GM12878 (cell line): ENCODE measurements around the gene BRAF. TPM values are rescaled to one million over a fixed set of nuclear protein-coding genes. Genes with fewer than 3 reads are reported as not detected.

Source experiments
- ATAC-seq: fragments of 200-7000 bp; cut with Tn5 transposase; 3 replicates; pipeline ENCODE4 v1.9.1; 2020; ENCODE audit warnings: mild to moderate bottlenecking, moderate library complexity
- BruUV-seq: library from RNA; stranded (reverse); fragments of 400-500 nt; replicated peaks from 2 replicates; lab custom pipeline; 2021; lab: Mats Ljungman, UMichigan
- CTCF ChIA-PET: fragments of 300-600 bp; sonication (Branson Sonifier 250); formaldehyde crosslinking; extraction: SDS; loops from one replicate; lab custom pipeline; 2021; ENCODE audit warnings: inconsistent platforms; lab: Yijun Ruan, JAX
- POLR2A ChIA-PET: fragments of 350-600 bp; formaldehyde crosslinking; extraction: SDS; loops from one replicate; lab custom pipeline; 2021; ENCODE audit warnings: inconsistent platforms; lab: Charles Lee
- RAD21 ChIA-PET: fragments of 300-600 bp; sonication (Branson Sonifier 250); formaldehyde crosslinking; loops from one replicate; lab custom pipeline; 2023; ENCODE audit warnings: antibody characterized with exemption; ENCODE audit not compliant: unreplicated experiment; lab: Charles Lee
- SMC1A ChIA-PET: fragments of 300-600 bp; sonication (Branson Sonifier 250); formaldehyde crosslinking; loops from one replicate; lab custom pipeline; 2023; ENCODE audit not compliant: unreplicated experiment, uncharacterized antibody; lab: Charles Lee
- DNase-seq: peaks from one replicate; pipeline ENCODE4 v3.0.0-alpha.2; 2011; ENCODE audit warnings: low read depth, low spot score
- FAIRE-seq: peaks from 3 replicates; lab custom pipeline; 2011; peaks lifted over from hg19 to GRCh38; lab: Jason Lieb, UNC
- H2AFZ ChIP-seq: 2 replicates; pipeline ENCODE4 v1.6.0; 2011; ENCODE audit warnings: low read depth, low read length, control low read depth; ENCODE audit not compliant: control insufficient read depth
- H3K27ac ChIP-seq: 2 replicates; pipeline ENCODE4 v1.5.1; 2011; ENCODE audit warnings: control low read depth; ENCODE audit not compliant: control insufficient read depth, insufficient read depth
- H3K27me3 ChIP-seq, 2 experiments: replicated peaks in 1 of 2; 2 replicates each; pipeline versions ENCODE4 v1.6.0 to v1.6.1; 2011; ENCODE audit warnings: low read length in 1 of 2; ENCODE audit not compliant: control insufficient read depth in 2 of 2, insufficient read depth in 2 of 2
- H3K36me3 ChIP-seq, 2 experiments: 2 replicates each; pipeline ENCODE4 v1.5.1; 2011; ENCODE audit warnings: low read length in 1 of 2; ENCODE audit not compliant: control insufficient read depth in 2 of 2, insufficient read depth in 2 of 2
- H3K4me1 ChIP-seq: 2 replicates; pipeline ENCODE4 v1.6.1; 2011; ENCODE audit warnings: mild to moderate bottlenecking, low read length, moderate library complexity, mixed read lengths; ENCODE audit not compliant: control insufficient read depth, insufficient read depth
- H3K4me2 ChIP-seq: 2 replicates; pipeline ENCODE4 v1.6.0; 2011; ENCODE audit warnings: control low read depth; ENCODE audit not compliant: control insufficient read depth, insufficient read depth
- H3K4me3 ChIP-seq: fragments of 200-600 bp; sonication (generic); 2 replicates; pipeline ENCODE4 v1.5.1; 2016
- H3K79me2 ChIP-seq: 2 replicates; pipeline ENCODE4 v1.6.0; 2011; ENCODE audit warnings: low read length; ENCODE audit not compliant: control insufficient read depth, insufficient read depth
- H3K9ac ChIP-seq: 2 replicates; pipeline ENCODE4 v1.8.0; 2011; ENCODE audit warnings: low read length, control low read depth, mixed read lengths; ENCODE audit not compliant: control insufficient read depth, insufficient read depth
- H3K9me3 ChIP-seq: replicated peaks from 3 replicates; pipeline ENCODE4 v1.5.1; 2011; ENCODE audit warnings: mild to moderate bottlenecking, low read length; ENCODE audit not compliant: control insufficient read depth, insufficient read depth
- H4K20me1 ChIP-seq: 2 replicates; pipeline ENCODE4 v1.6.0; 2011; ENCODE audit not compliant: control insufficient read depth, insufficient read depth
- CREM ChIP-seq: IDR thresholded peaks from 2 replicates; pipeline ENCODE4 v1.6.1; 2014; ENCODE audit warnings: antibody characterized with exemption, low read depth
- KLF5 ChIP-seq: fragments of 450-650 bp; IDR thresholded peaks from 2 replicates; pipeline ENCODE4 v1.6.1; 2014; ENCODE audit warnings: mild to moderate bottlenecking; ENCODE audit not compliant: partially characterized antibody
- NR2C1 ChIP-seq: fragments of 450-650 bp; IDR thresholded peaks from 2 replicates; pipeline ENCODE4 v1.6.1; 2017; ENCODE audit warnings: antibody characterized with exemption, mild to moderate bottlenecking, moderate library complexity
- NRF1 ChIP-seq: conservative IDR thresholded peaks from 2 replicates; pipeline ENCODE4 v1.6.1; 2011; ENCODE audit warnings: mild to moderate bottlenecking, low read depth, low read length, improper control_type of control experiment
- SREBF1 ChIP-seq: IDR thresholded peaks from 2 replicates; pipeline ENCODE4 v1.6.1; 2012; ENCODE audit warnings: mild to moderate bottlenecking, low read length
- STAT3 ChIP-seq: IDR thresholded peaks from 2 replicates; pipeline ENCODE4 v1.6.1; 2011; ENCODE audit warnings: low read depth, low read length, improper control_type of control experiment
- ZBTB40 ChIP-seq: fragments of 450-650 bp; IDR thresholded peaks from 2 replicates; pipeline ENCODE4 v1.6.1; 2016; ENCODE audit warnings: mild to moderate bottlenecking, moderate library complexity, borderline replicate concordance
- ZZZ3 ChIP-seq: IDR thresholded peaks from 2 replicates; pipeline ENCODE4 v1.6.1; 2011; ENCODE audit warnings: low read depth; ENCODE audit not compliant: control insufficient read depth, insufficient read length
- WGBS: methylation state at CpG from one replicate; pipeline ENCODE4 v1.1.6; 2016; ENCODE audit warnings: low lambda C conversion rate; ENCODE audit not compliant: insufficient replicate concordance, insufficient coverage; ENCODE audit errors: missing lambda C conversion rate; 5-methylcytosine and 5-hydroxymethylcytosine counted together
- in situ Hi-C: fragments of 300-500 bp; cut with MboI; formaldehyde crosslinking; loops from 9 replicates; pipeline ENCODE4 v1.14.3; 2018; ENCODE audit warnings: mixed read lengths
- intact Hi-C: fragments of 100-400 bp; cut with micrococcal nuclease; formaldehyde crosslinking; loops from one replicate; pipeline ENCODE4 v1.14.2; 2022; ENCODE audit not compliant: unreplicated experiment
- polyA plus RNA-seq, 11 experiments: library from polyadenylated mRNA; depleted of rRNA in 4 of 11; unstranded in 6 of 11; stranded (reverse) in 5 of 11; fragments of >200 nt; fragmentation: Nextera tagmentation in 4 of 11; fragmentation: Illumina TruSeq in 1 of 11; extraction: Ambion mirVana in 4 of 11; extraction: Trizol in 1 of 11; gene quantifications; 1 replicate in 1 of 11; 2 replicates in 10 of 11; pipeline versions ENCODE4 v1.2.1 to v1.2.3, GENCODE V29; 2011 to 2016; ENCODE audit warnings: inconsistent platforms in 2 of 11, missing spikeins in 2 of 11, low read depth in 1 of 11
- total RNA-seq, 4 experiments: library from RNA; depleted of rRNA in 3 of 4; stranded (reverse); fragments of >200 nt in 3 of 4; fragmentation: Illumina TruSeq in 1 of 4; extraction: Trizol in 1 of 4; gene quantifications; 2 replicates each; pipeline versions ENCODE4 v1.2.1 to v1.2.3, GENCODE V29; 2013 to 2021

The BRAF gene
- total and polyA plus RNA-seq, 10 of the 15 experiments (the other 5 are each of a cell fraction or from before 2014, with no cell fraction given): 2.6 to 31.0 (median 10.6) TPM

GRCh38 chr7:140752533-140752932 lies 172.2 kb downstream of the BRAF start:
- 100% methylated on average over 1 of the region's 1 CpG for WGBS

More at GRCh38 chr7:140752533-140752932, 172.2 kb downstream of the BRAF start:
- SMC1A ChIA-PET: interaction anchor here (1.3 to 1.6 kb wide), 2 partner anchors 12 to 78 kb away, joined by 3 to 4 read pairs; no protein-coding TSS in a partner anchor
- Histone ChIP-seq H3K4me1 (no peaks in the 10 kb centered on the region), H3K36me3 (no peaks in the 10 kb centered on the region), H3K9ac (no peak overlapping the region), H3K9me3 (no peaks in the 10 kb centered on the region), H3K4me2 (no peak overlapping the region), H2AFZ (no peak overlapping the region), H3K79me2 (no peaks in the 10 kb centered on the region), H3K27ac (no peak overlapping the region), H4K20me1 (no peaks in the 10 kb centered on the region), H3K27me3 (no peaks in the 10 kb centered on the region), H3K4me3 (no peak overlapping the region)
- DNase-seq: no peak
- in situ Hi-C loops (no loop called here), intact Hi-C loops (no loop called here)
- no peak for TF ChIP-seq ZZZ3
- no peak for TF ChIP-seq KLF5
- TF ChIP-seq NR2C1: no peak
- TF ChIP-seq NRF1: no peak
- TF ChIP-seq CREM: no peak
- no peak for TF ChIP-seq STAT3
- TF ChIP-seq SREBF1: no peak
- no peak for TF ChIP-seq ZBTB40
- RAD21 ChIA-PET: no interaction called here
- no peak for FAIRE-seq
- CTCF ChIA-PET: no interaction called here
- POLR2A ChIA-PET: interaction anchor here (0.7 kb wide), 1 partner anchor 38 kb away, joined by 8 read pairs; no protein-coding TSS in a partner anchor
- no peak for ATAC-seq
- BruUV-seq: no TSS peak
